Measurements from ENCODE around the gene CLEC2L.

The CLEC2L gene

DNA sequence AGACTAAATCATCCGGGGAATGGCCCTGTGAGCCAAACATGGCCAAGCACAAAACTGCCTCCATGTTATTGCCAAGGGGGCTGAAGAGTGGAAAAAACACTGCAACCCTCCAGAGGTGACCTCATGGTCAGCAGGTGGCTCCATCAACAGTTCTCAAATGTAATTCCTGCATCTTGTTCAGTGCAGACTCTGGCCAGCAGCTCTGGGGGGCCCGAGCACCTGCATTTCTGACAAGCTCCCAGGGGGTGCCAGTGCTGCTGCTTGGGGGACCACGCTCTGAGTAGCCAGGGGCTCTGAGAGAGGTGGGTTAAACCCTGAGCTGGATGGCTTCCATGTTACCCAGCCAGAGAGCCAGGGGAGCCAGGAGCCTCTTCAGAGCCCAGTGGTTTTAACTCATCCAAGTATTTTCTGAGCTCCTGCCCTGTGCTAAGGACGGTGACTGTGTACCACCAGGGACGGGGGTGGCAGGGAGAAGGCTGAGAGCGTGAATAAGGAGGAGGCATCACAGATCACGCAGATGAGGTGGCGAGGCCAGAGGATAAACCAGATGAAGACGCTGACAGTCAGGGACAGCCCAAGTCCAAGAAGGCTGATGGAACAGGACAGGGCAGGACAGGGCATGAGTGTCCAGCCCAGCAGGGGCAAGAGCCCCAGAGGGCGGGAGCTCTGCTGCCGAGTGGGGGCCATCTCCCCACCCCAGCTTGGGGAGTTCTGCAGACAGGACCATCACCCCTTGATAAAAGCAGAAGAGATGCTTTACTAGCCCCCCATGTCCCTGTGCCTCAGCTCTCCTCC is 52.9 kb downstream of the CLEC2L start:
- no peak for DNase-seq

DNA sequence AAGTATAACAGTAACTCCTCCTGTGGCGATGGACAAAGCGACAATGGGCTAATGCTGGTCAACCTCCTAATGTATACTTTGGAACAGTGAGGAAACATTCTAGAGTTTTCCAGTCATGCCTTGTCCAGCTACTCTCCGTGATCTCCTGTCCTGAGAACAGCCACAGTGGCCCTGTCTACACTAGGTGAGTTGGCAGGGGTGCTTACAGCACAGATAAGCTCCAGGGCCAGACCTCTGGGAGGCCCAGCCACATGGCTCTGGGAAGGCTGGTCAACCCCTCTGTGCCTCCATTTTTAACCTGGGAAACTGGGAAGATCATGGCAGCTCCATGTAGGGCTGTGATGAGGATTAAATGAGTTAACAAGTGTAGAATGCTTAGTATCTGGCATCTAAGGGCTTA is 57.0 kb downstream of the CLEC2L start:
- no peak for DNase-seq

DNA sequence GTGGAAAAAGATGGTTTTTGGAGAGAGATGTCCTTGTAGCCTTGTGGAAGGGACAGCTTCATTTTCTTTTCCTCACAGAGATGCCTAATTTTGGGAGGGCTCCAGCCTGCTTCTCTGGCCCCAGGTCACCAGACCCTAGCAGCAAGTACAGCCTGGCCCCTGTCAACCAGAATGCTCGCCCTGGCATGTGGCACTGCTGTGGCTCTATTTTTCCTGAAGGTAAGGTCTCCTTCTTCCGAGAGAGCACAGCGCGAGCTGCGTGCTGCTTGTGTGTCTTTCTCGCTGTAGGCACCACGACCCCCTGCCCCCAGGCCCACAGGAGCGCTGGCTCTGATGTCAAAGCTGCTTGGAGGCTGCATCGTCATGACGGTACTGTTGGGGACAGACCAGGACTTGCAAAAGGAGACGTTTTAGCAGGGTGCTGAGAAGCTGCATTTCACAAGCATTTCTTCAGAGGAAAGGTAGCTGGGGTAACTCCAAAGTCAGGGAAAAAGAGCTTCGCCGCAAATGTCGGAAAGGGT is 58.7 kb downstream of the CLEC2L start:
- DNase-seq = no peak

DNA sequence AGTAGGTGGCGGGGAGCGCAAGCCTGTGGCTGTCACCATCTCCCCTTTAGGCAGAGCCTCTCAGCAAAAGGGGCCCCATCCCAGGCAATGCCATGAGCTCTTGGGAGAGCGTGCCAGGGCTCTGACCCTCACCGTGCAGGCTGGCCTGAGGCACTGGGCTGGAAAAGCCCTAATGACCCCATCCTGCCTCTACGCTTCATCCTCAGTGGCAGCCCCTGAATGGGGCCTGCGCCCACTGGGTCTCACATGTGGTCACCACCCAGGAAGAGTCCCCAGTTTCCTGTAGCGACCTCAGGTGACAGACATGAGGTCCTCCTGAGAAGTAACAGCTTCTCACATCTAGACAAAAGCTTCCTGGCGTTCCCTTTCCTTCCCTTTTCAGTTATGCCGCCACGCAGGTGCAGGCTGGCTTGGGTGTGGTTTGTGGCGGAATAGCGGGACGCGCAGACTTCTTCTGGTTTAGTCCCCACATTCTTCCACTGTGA is 59.2 kb downstream of the CLEC2L start:
- no peak for DNase-seq

DNA sequence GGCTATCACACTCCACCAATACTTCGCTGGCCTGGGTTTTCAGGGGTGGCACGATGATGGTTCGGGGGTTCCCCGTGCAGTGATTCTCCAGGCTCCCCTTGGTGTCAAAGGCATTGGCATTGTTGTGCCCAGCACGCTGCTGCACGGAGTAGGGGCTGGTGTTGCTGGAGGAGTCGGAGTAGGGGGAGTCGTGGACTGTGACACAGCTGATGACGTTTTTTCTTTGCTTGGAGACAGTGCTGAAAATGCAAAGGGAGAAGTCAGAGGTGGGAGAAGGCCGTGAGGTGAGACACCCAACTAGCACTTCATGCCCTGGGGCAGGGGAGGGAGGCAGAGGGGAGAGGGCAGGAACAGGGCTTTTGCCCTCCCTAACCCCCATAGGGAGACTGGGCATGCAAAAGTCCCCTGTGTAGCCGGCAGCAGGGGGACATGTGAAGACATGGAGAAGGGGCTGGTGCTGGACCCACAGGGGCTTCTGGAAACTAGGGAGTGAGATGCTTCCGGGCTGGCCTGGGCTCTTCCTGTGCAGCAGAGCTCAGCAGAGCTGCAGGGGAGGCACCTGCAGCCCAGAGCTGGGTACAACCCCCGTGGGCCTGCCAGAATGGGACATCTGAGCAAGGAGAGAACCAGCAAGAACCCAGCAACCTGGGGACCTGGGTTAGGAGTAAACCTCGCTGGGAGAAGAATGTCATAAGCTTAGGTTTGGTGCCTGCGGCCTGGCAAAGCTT is 60.5 kb downstream of the CLEC2L start:
- DNase-seq = no peak

DNA sequence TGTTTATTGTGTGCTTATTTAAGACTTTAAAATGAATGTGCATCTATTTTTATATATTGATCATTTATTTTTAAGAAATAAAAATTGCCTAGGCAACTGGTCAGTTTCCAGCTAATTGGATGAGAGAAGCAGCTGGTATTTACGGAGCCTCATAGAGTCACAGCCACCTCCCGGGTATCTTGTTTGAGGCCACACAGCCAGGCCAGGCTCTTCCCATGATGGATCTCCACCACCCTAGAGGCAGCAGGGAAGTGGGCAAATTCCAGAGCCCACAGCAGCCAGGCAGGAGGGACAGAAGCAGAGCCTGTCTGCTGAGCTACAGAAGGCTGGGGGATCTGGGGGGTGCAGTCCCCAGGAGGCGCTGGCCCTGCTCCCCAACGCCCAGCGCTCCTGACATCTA is 61.6 kb downstream of the CLEC2L start:
- DNase-seq = no peak

DNA sequence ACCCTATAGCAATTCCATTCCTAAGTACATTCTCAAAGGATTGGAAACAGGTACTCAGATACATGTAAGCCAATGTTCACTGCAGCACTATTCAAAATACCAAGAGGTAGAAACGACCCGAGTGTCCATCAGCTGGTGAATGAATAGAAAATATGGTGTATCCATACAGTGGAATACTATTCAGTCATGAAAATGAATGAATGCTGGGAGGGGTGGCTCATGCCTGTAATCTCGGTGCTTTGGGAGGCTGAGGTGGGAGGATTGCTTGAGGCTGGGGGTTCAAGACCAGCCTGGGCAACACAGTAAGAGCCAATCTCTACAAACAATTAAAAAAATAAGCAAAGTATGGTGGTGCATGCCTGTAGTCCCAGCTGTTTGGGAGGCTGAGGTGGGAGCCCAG is 62.8 kb downstream of the CLEC2L start:
- no peak for DNase-seq

DNA sequence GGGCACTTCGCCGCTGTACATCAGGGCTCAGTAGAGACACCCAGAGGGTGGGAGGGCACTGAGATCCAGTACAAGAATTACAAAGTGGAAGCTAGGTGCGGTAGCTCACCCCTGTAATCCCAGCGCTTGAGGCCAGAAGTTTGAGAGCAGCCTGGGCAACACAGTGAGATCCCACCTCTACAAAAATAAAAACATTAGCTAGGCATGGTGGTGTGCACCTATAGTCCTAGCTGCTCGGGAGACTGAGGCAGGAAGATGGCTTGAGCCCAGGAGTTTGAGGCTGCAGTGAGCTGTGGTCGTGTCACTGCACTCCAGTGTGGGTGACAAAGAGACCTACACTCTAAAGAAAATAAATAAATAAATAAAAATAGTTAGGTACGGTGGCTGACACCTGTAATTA is 64.0 kb downstream of the CLEC2L start:
- DNase-seq = no peak

DNA sequence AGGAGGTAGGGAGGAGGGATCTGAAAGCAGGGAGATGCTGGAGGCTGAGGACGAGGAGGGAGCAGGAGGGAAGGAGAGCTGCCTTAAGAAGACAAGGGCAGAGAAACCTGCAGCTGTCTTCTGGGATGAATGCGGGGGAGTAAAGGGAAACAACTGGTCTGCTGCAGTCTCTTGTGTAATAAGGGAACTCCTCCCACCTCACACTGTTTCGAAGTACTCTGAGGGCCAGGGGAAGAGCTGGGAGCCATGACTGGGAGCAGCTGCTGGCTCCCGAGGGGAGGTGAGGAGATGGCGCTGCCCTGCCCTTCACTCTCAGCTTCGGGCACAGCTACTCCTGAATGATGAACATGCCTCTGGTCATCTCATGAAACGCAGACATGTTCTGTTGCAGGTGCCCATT is 65.1 kb downstream of the CLEC2L start:
- no peak for DNase-seq

DNA sequence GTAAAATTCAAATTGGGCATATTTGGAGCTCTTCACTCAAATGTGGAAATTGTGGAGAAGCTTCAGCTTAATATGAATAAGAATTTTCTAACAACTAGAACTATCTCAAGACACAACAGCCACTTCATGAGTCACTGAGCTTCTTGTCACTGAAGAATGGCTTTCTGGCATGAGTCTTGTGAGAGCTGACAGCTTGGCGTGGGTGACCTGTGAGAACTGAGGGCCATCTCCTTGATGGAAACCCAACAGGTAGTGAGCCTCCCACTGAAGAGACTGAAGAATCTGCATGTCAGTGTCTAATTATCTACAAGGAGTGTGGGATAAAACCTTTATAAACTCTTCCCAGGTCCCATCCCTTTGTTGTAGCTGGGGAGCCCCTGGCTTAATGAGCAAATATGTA is 66.0 kb downstream of the CLEC2L start:
- DNase-seq = no peak

DNA sequence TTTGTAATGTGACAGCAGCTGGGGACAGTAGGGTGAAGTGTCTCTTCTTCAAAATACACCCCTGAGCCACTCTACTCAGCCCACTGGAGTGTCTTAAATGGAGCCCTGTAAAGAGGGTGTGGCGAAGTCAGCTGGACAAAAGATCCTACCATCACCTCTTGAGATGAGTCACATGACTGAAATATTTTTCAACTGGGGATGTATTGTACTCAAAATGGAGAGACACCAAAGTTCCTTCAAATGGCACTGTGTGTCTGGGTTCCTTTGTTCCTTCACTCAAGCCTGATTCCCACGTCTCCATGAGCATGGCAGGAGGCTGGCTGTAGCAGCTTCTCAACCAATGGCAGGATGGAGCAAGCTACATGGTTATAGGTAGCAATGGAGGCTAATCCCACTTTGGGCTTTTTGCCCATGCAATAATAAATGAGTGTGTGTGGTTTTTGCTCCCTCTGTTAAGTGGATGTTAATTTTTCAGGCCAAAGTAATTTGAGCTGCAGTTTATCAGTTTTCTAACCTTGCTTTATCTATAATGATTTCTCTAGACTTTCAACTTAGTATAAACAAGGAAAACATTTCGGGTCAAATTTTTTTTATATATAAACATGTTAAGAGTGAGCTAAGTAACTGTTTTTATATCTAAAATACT is 68.2 kb downstream of the CLEC2L start:
- DNase-seq = no peak

DNA sequence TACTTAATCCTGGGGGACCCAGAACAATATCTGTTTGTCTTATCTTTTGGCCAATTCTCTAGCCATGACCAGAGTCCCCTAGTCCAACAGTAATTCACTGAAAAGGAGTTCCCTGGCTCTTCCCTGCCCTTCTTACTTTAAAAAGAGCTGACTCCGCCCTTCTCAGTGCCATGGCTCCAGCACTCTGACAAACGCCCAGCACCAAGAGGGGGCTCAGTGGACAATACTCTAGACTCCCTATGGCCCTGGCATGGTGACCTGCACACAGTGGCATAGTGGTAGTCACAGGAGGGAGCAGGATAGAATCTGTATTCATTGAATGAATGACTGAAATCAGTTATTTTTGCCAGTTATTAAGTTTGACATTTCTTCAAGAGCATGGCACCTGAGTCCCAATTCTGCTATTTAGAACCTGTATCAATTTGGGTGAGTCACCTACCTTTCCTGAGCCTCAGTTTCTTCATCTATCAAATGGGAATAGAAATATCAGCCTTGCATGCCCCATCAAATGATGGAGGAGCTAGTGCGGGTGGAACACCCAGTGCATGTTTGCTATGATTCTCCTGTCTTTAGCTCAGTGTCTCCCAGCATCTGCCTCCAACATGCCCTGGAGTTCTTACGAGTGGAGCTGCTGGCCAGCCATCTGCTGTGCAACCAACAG is 69.4 kb downstream of the CLEC2L start:
- no peak for DNase-seq

DNA sequence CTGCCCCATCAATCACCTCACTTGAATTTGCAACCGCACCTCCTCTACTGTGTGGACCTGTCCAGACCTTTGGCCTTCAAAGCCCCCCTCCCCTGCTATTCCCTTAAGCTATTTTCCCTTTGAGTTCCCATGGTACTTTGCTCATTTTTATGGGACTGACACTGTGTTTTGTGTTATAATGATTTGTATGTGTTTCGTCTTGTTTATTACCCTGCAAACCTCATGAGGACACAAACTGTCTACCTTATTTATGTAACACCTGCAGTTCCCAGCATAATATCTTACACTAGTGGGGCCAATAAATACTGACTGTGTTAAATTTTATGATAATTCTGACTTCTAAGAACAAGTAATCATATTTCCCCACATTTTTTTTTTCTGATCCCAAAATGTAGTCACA is 70.6 kb downstream of the CLEC2L start:
- DNase-seq = no peak
